NCI-H774 (cell line): ENCODE measurements around the gene DONSON.
"Not testable (repeated sequence)": the region's sequence is repeated elsewhere in the genome, so short reads cannot be mapped to it uniquely, and the experiment has no call there.

Experiments
- DNase-seq: peaks from one replicate; lab custom pipeline; 2025; lab: John Stamatoyannopoulos, UW

DONSON gene

GRCh38 chr21:33588485-33589335, at the start of gene DONSON:
Gene DONSON, minus strand, starts transcription at chr21:33588684. Its CDS starts 43 bp downstream, at chr21:33588641.
- peak; percentile 84 for DNase-seq

- no peak for DNase-seq
These were observed 45.8 kb upstream of the DONSON start for GRCh38 chr21:33634254-33634653.

GRCh38 chr21:33626151-33626550, 37.7 kb upstream of the DONSON start:
- DNase-seq: not testable (repeated sequence)

GRCh38 chr21:33622253-33622652, 33.8 kb upstream of the DONSON start:
- DNase-seq: no peak

- DNase-seq: no peak
These were observed 31.2 kb upstream of the DONSON start for GRCh38 chr21:33619726-33620125.

- DNase-seq: no peak
These were observed 29.9 kb upstream of the DONSON start for GRCh38 chr21:33618407-33618806.

GRCh38 chr21:33617565-33617964, 29.1 kb upstream of the DONSON start:
- DNase-seq: not testable (repeated sequence)

- DNase-seq: no peak
These were observed 22.7 kb upstream of the DONSON start for GRCh38 chr21:33611006-33611744.

GRCh38 chr21:33608559-33608958, 20.1 kb upstream of the DONSON start:
- DNase-seq: no peak

GRCh38 chr21:33598051-33598450, 9.6 kb upstream of the DONSON start:
- no peak for DNase-seq

- DNase-seq: no peak
These were observed 546 bp downstream of the DONSON start for GRCh38 chr21:33587792-33588484.

GRCh38 chr21:33586927-33587326, 1.6 kb downstream of the DONSON start:
- DNase-seq: no peak

- DNase-seq: no peak
These were observed 4.0 kb downstream of the DONSON start for GRCh38 chr21:33584455-33584854.

GRCh38 chr21:33578959-33579542, 9.4 kb downstream of the DONSON start:
- DNase-seq: no peak

GRCh38 chr21:33578214-33578613, 10.3 kb downstream of the DONSON start:
- no peak for DNase-seq

GRCh38 chr21:33576741-33577141, 11.7 kb downstream of the DONSON start:
- not testable (repeated sequence) for DNase-seq

- DNase-seq: no peak
These were observed 16.1 kb downstream of the DONSON start for GRCh38 chr21:33572350-33572749.

GRCh38 chr21:33569991-33570390, 18.5 kb downstream of the DONSON start:
- DNase-seq: no peak

- no peak for DNase-seq
These were observed 20.0 kb downstream of the DONSON start for GRCh38 chr21:33568448-33568847.

GRCh38 chr21:33567914-33568313, 20.6 kb downstream of the DONSON start:
- DNase-seq: no peak

- no peak for DNase-seq
These were observed 22.0 kb downstream of the DONSON start for GRCh38 chr21:33566514-33566913.

GRCh38 chr21:33562389-33562788, 26.1 kb downstream of the DONSON start:
- no peak for DNase-seq
